ENCODE measurements around the gene C5orf47. TPM values are rescaled to one million over a fixed set of nuclear protein-coding genes. Genes with fewer than 3 reads are reported as not detected.

C5orf47 gene
- total and polyA plus RNA-seq, 10 donors: 0.13 to 0.43 (median 0.22) TPM; not detected in 5

- peaks cover 0 to 59% (median 24%) of the 10 kb centered on the region in 6 donors for H3K4me1 ChIP-seq
- 79 to 86% (median 81%) methylated on average over 9 of the region's 9 CpGs for WGBS, 5 donors
- no peak overlapping the region for H3K4me3 ChIP-seq
- H3K36me3 ChIP-seq: peaks cover 0 to 35% (median 24%) of the 10 kb centered on the region in 6 donors
- DNase-seq: no peak
- intact Hi-C loops (cut with DNase I; ENCODE audit: low total_unique reads): no loop called here
- no peaks in the 10 kb centered on the region for H3K9me3 ChIP-seq
- H3K27ac ChIP-seq: peak overlapping the region; percentile 29 to 71 (median 60)
- no peak for TF ChIP-seq POLR2A (IDR thresholded peaks at IDR 0.05)
- TF ChIP-seq POLR2AphosphoS5 (IDR thresholded peaks at IDR 0.05): peak in 1 of 3 donors; percentile 37
- H3K27me3 ChIP-seq (replicated peaks in 1 of 7): no peaks in the 10 kb centered on the region
Observed at GRCh38 chr5:173941758-173942401, 47.1 kb upstream of the C5orf47 start.

DNA sequence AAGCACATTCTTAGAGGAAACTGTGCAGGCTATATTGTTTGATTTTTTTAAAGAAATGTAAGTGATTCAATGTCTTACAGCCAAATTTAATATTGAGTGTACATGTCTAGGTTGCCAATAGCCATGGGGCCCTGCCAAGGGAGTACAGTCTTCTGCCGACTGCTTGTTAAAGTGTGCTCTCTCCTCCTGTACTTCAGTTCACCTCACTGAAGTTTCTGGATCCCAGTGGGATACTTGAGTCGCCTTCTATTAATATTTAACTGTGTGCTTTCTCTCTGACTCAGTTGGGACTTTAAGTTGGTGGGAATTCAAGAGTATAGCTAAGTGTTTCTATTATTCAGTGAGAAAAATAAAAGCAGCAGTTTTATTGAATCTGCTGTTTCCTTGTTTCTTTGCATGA lies 44.5 kb upstream of the C5orf47 start:
- no peak for DNase-seq
- no peak overlapping the region for H3K4me3 ChIP-seq
- H3K4me1 ChIP-seq: peaks cover 0 to 34% (median 15%) of the 10 kb centered on the region in 6 donors
- TF ChIP-seq POLR2A (IDR thresholded peaks at IDR 0.05) (no peak), POLR2AphosphoS5 (IDR thresholded peaks at IDR 0.05) (no peak), CTCF (IDR thresholded peaks at IDR 0.05 in 8 of 11, conservative IDR thresholded peaks at IDR 0.05 in 3 of 11) (no peak)
- H3K27ac ChIP-seq: no peak overlapping the region
- no peaks in the 10 kb centered on the region for H3K27me3 ChIP-seq (replicated peaks in 1 of 7)
- H3K9me3 ChIP-seq: no peaks in the 10 kb centered on the region
- intact Hi-C loops (cut with DNase I; ENCODE audit: low total_unique reads): no loop called here
- 90 to 98% (median 91%) methylated on average over 2 of the region's 2 CpGs for WGBS, 5 donors
- H3K36me3 ChIP-seq: peaks cover 0 to 54% (median 40%) of the 10 kb centered on the region in 6 donors

- no peak for DNase-seq
- no peaks in the 10 kb centered on the region for H3K27me3 ChIP-seq (replicated peaks in 1 of 7)
- no peak overlapping the region for H3K27ac ChIP-seq
- H3K36me3 ChIP-seq: peaks cover 0 to 61% (median 47%) of the 10 kb centered on the region in 6 donors
- TF ChIP-seq CTCF (IDR thresholded peaks at IDR 0.05 in 8 of 11, conservative IDR thresholded peaks at IDR 0.05 in 3 of 11) (no peak), POLR2A (IDR thresholded peaks at IDR 0.05) (no peak), POLR2AphosphoS5 (IDR thresholded peaks at IDR 0.05) (no peak)
- WGBS, 5 donors: 86 to 98% (median 95%) methylated on average over 2 of the region's 2 CpGs
- no peak overlapping the region for H3K4me3 ChIP-seq
- H3K4me1 ChIP-seq: peaks cover 0 to 27% (median 15%) of the 10 kb centered on the region in 6 donors
- intact Hi-C loops (cut with DNase I; ENCODE audit: low total_unique reads): no loop called here
- H3K9me3 ChIP-seq: no peaks in the 10 kb centered on the region
Observed at GRCh38 chr5:173945160-173945559, 43.8 kb upstream of the C5orf47 start.

DNA sequence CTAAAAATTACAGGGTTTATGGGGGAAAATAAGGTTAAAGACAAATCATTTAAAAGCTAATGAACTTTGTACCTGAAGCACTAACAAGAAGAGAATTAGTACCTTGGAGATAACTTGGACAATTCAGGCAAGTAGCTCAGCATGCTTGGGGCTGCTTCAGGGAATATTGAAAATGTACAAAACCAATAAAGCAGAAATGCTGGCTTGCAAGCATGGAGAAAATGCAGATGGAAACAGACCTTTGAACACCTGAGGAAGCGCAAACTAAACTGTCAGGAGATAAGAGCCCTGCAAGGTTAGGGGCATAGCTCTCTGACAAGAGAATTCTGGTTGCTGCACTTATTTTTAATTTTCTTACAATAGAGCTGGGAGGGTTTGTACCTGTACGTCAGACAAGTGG lies 42.6 kb upstream of the C5orf47 start:
- H3K27me3 ChIP-seq (replicated peaks in 1 of 7): no peaks in the 10 kb centered on the region
- intact Hi-C loops (cut with DNase I; ENCODE audit: low total_unique reads): no loop called here
- H3K4me1 ChIP-seq: peaks cover 0 to 16% (median 10%) of the 10 kb centered on the region in 6 donors
- H3K4me3 ChIP-seq: no peak overlapping the region
- no peak for DNase-seq
- H3K27ac ChIP-seq: no peak overlapping the region
- no peaks in the 10 kb centered on the region for H3K9me3 ChIP-seq
- TF ChIP-seq CTCF (IDR thresholded peaks at IDR 0.05 in 8 of 11, conservative IDR thresholded peaks at IDR 0.05 in 3 of 11): no peak
- no peak for TF ChIP-seq POLR2AphosphoS5 (IDR thresholded peaks at IDR 0.05)
- no peak for TF ChIP-seq POLR2A (IDR thresholded peaks at IDR 0.05)
- WGBS, 5 donors: 95 to 98% (median 95%) methylated on average over 2 of the region's 2 CpGs
- H3K36me3 ChIP-seq: peaks cover 0 to 72% (median 58%) of the 10 kb centered on the region in 6 donors

All from spleen (tissue), 11 donors.